Measurements from ENCODE around the gene PNPLA7. TPM values are rescaled to one million over a fixed set of nuclear protein-coding genes. Genes with fewer than 3 reads are reported as not detected.

The PNPLA7 gene
- total and polyA plus RNA-seq, 2 donors (not counting 1 experiment from before 2014, with no cell fraction given) = 18.7 to 29.9 TPM

GRCh38 chr9:137547687-137548543 lies 2.3 kb downstream of the PNPLA7 start:
- Histone ChIP-seq H3K4me2 (replicated peaks; ENCODE audit: low read depth, low read length, poor library complexity, severe bottlenecking) (peak overlapping the region; percentile 14), H2AFZ (ENCODE audit: insufficient read depth, low read depth, low read length, poor library complexity, severe bottlenecking) (no peak overlapping the region), H4K20me1 (ENCODE audit: control insufficient read depth, insufficient read depth, low read length, poor library complexity, severe bottlenecking) (peaks cover 22% of the 10 kb centered on the region), H3K4me3 (ENCODE audit: control extremely low read depth in 1 of 5, extremely low read depth in 1 of 5, insufficient read depth in 1 of 5, low read depth in 2 of 5, low read length in 4 of 5) (no peak overlapping the region), H3K27ac (ENCODE audit: low read length in 2 of 2) (no peak overlapping the region), H3K27me3 (replicated peaks in 1 of 4; ENCODE audit: control extremely low read depth in 1 of 4, control insufficient read depth in 3 of 4, insufficient read depth in 4 of 4, low read length in 3 of 4) (no peaks in the 10 kb centered on the region), H3K4me1 (ENCODE audit: control insufficient read depth in 2 of 2, insufficient read depth in 2 of 2, low read length in 2 of 2) (peaks cover 25 to 47% of the 10 kb centered on the region in 2 donors), H3K9ac (ENCODE audit: low read length) (no peak overlapping the region), H3K36me3 (replicated peaks in 1 of 2; ENCODE audit: control extremely low read depth in 1 of 2, control insufficient read depth in 1 of 2, extremely low read depth in 1 of 2, insufficient read depth in 2 of 2, low read length in 1 of 2) (peaks cover 0 to 6% of the 10 kb centered on the region in 2 experiments), H3K79me2 (ENCODE audit: control insufficient read depth, insufficient read depth, low read length) (peaks cover 36% of the 10 kb centered on the region), H3K9me3 (ENCODE audit: control extremely low read depth in 1 of 3, control insufficient read depth in 2 of 3, insufficient read depth in 1 of 3, low read length in 2 of 3) (peaks cover 0 to 12% (median 0%) of the 10 kb centered on the region in 3 donors)
- peaks cover 36% of the 10 kb centered on the region for H3K4me1 Mint-ChIP-seq
- H3K4me3 Mint-ChIP-seq = peak overlapping the region; percentile 69
- no peaks in the 10 kb centered on the region for H3K9me3 Mint-ChIP-seq (ENCODE audit: insufficient read depth)
- ChIA-PET POLR2A (interaction anchor here (0.6 kb wide), 1 partner anchor 229 kb away, joined by 6 read pairs; no protein-coding TSS in a partner anchor), CTCF (interaction anchor here (1.0 to 1.6 kb wide), 2 partner anchors 13 to 31 kb away, joined by 3 to 4 read pairs; no protein-coding TSS in a partner anchor)
- WGBS (ENCODE audit: insufficient coverage) = 98% methylated on average over 12 of the region's 23 CpGs
- H3K27ac Mint-ChIP-seq = peak overlapping the region; percentile 80
- no peak for DNase-seq
- TF ChIP-seq, protein P1, sequence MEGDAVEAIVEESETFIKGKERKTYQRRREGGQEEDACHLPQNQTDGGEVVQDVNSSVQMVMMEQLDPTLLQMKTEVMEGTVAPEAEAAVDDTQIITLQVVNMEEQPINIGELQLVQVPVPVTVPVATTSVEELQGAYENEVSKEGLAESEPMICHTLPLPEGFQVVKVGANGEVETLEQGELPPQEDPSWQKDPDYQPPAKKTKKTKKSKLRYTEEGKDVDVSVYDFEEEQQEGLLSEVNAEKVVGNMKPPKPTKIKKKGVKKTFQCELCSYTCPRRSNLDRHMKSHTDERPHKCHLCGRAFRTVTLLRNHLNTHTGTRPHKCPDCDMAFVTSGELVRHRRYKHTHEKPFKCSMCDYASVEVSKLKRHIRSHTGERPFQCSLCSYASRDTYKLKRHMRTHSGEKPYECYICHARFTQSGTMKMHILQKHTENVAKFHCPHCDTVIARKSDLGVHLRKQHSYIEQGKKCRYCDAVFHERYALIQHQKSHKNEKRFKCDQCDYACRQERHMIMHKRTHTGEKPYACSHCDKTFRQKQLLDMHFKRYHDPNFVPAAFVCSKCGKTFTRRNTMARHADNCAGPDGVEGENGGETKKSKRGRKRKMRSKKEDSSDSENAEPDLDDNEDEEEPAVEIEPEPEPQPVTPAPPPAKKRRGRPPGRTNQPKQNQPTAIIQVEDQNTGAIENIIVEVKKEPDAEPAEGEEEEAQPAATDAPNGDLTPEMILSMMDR (IDR thresholded peaks at IDR 0.05) = no peak
- TF ChIP-seq EZH2 (IDR thresholded peaks at IDR 0.05; ENCODE audit: borderline replicate concordance, insufficient read depth, low read depth, low read length, poor library complexity, severe bottlenecking) = no peak
- no peaks in the 10 kb centered on the region for H3K27me3 Mint-ChIP-seq
- no peak for ATAC-seq (ENCODE audit: low read depth)
- intact Hi-C loops (cut with micrococcal nuclease) = no loop called here

GRCh38 chr9:137545123-137545522 lies 5.1 kb downstream of the PNPLA7 start:
- no peak overlapping the region for H3K27ac ChIP-seq (ENCODE audit: low read length in 2 of 2)
- peaks cover 24 to 41% of the 10 kb centered on the region in 2 donors for H3K4me1 ChIP-seq (ENCODE audit: control insufficient read depth in 2 of 2, insufficient read depth in 2 of 2, low read length in 2 of 2)
- intact Hi-C loops (cut with micrococcal nuclease) = no loop called here
- ChIA-PET POLR2A (interaction anchor here (0.5 kb wide), 1 partner anchor 1100 kb away, joined by 4 read pairs; no protein-coding TSS in a partner anchor), CTCF (interaction anchor here (0.9 to 1.7 kb wide), 2 partner anchors 10 to 34 kb away, joined by 4 to 5 read pairs; partner anchors contain the start of gene DPH7)
- peaks cover 0 to 10% (median 0%) of the 10 kb centered on the region in 3 donors for H3K9me3 ChIP-seq (ENCODE audit: control extremely low read depth in 1 of 3, control insufficient read depth in 2 of 3, insufficient read depth in 1 of 3, low read length in 2 of 3)
- no peak for DNase-seq
- WGBS (ENCODE audit: insufficient coverage) = 94% methylated on average over 8 of the region's 10 CpGs
- no peak overlapping the region for H2AFZ ChIP-seq (ENCODE audit: insufficient read depth, low read depth, low read length, poor library complexity, severe bottlenecking)
- H3K4me1 Mint-ChIP-seq = peaks cover 30% of the 10 kb centered on the region
- TF ChIP-seq, protein P1 (IDR thresholded peaks at IDR 0.05) = no peak
- TF ChIP-seq EZH2 (IDR thresholded peaks at IDR 0.05; ENCODE audit: borderline replicate concordance, insufficient read depth, low read depth, low read length, poor library complexity, severe bottlenecking) = no peak
- no peaks in the 10 kb centered on the region for H3K9me3 Mint-ChIP-seq (ENCODE audit: insufficient read depth)
- H3K27me3 Mint-ChIP-seq = no peaks in the 10 kb centered on the region
- no peak overlapping the region for H3K9ac ChIP-seq (ENCODE audit: low read length)
- H3K4me2 ChIP-seq (replicated peaks; ENCODE audit: low read depth, low read length, poor library complexity, severe bottlenecking) = no peak overlapping the region
- H3K4me3 Mint-ChIP-seq = no peak overlapping the region
- no peak for ATAC-seq (ENCODE audit: low read depth)
- peaks cover 40% of the 10 kb centered on the region for H3K79me2 ChIP-seq (ENCODE audit: control insufficient read depth, insufficient read depth, low read length)
- H3K36me3 ChIP-seq (replicated peaks in 1 of 2; ENCODE audit: control extremely low read depth in 1 of 2, control insufficient read depth in 1 of 2, extremely low read depth in 1 of 2, insufficient read depth in 2 of 2, low read length in 1 of 2) = peaks cover 0 to 19% of the 10 kb centered on the region in 2 experiments
- H3K27me3 ChIP-seq (replicated peaks in 1 of 4; ENCODE audit: control extremely low read depth in 1 of 4, control insufficient read depth in 3 of 4, insufficient read depth in 4 of 4, low read length in 3 of 4) = no peaks in the 10 kb centered on the region
- H3K4me3 ChIP-seq (ENCODE audit: control extremely low read depth in 1 of 5, extremely low read depth in 1 of 5, insufficient read depth in 1 of 5, low read depth in 2 of 5, low read length in 4 of 5) = no peak overlapping the region
- H4K20me1 ChIP-seq (ENCODE audit: control insufficient read depth, insufficient read depth, low read length, poor library complexity, severe bottlenecking) = peaks cover 18% of the 10 kb centered on the region
- H3K27ac Mint-ChIP-seq = no peak overlapping the region

Measured in B cell (primary cell).